WTC11 (cell line): ENCODE measurements around the gene ACOXL. TPM values are rescaled to one million over a fixed set of nuclear protein-coding genes. Genes with fewer than 3 reads are reported as not detected.

Experiments
- ATAC-seq: fragments of 200-7000 bp; cut with Tn5 transposase; 2 replicates; pipeline ENCODE4 v1.10.0; 2021; ENCODE audit warnings: mild to moderate bottlenecking, moderate library complexity
- CTCF ChIA-PET: fragments of 300-600 bp; sonication (Branson Sonifier 250); formaldehyde crosslinking; loops from one replicate; lab custom pipeline; 2021; ENCODE audit warnings: antibody characterized with exemption; lab: Charles Lee
- POLR2A ChIA-PET: fragments of 350-600 bp; sonication (Branson Sonifier 250); formaldehyde crosslinking; loops from one replicate; lab custom pipeline; 2021; ENCODE audit warnings: antibody characterized with exemption; lab: Charles Lee
- DNase-seq: peaks from one replicate; pipeline ENCODE4 v3.0.0; 2021; ENCODE audit warnings: low spot score
- H3K27ac Mint-ChIP-seq: 2 replicates; pipeline ENCODE4 v1.8.0; 2021; ENCODE audit warnings: mixed read lengths
- H3K27me3 Mint-ChIP-seq: 2 replicates; pipeline ENCODE4 v1.8.0; 2021; ENCODE audit warnings: low read depth, mild to moderate bottlenecking, moderate library complexity, mixed read lengths
- H3K36me3 Mint-ChIP-seq: 2 replicates; pipeline ENCODE4 v1.8.0; 2021; ENCODE audit warnings: mixed read lengths
- H3K4me1 Mint-ChIP-seq: 2 replicates; pipeline ENCODE4 v1.8.0; 2022; ENCODE audit warnings: mixed read lengths
- H3K4me3 Mint-ChIP-seq: 2 replicates; pipeline ENCODE4 v1.8.0; 2021; ENCODE audit warnings: mild to moderate bottlenecking, moderate library complexity, mixed read lengths
- H3K9me3 Mint-ChIP-seq: 2 replicates; pipeline ENCODE4 v1.8.0; 2021; ENCODE audit warnings: mixed read lengths
- ATF2 ChIP-seq: sonication (generic); formaldehyde crosslinking; IDR thresholded peaks from 2 replicates; pipeline ENCODE4 v1.8.1; 2022; ENCODE audit warnings: low read depth, missing genetic modification reagents, borderline replicate concordance
- ATF3 ChIP-seq: sonication (generic); formaldehyde crosslinking; conservative IDR thresholded peaks from 2 replicates; pipeline ENCODE4 v1.8.1; 2022; ENCODE audit warnings: mild to moderate bottlenecking, missing genetic modification reagents
- CBFB ChIP-seq: sonication (generic); formaldehyde crosslinking; IDR thresholded peaks from 2 replicates; pipeline ENCODE4 v1.8.1; 2022; ENCODE audit warnings: mild to moderate bottlenecking, low read depth, missing genetic modification reagents
- FOXJ3 ChIP-seq: sonication (generic); formaldehyde crosslinking; IDR thresholded peaks from 2 replicates; pipeline ENCODE4 v1.9.0; 2021; ENCODE audit warnings: missing genetic modification reagents, mild to moderate bottlenecking, borderline replicate concordance
- FOXK1 ChIP-seq: sonication (generic); formaldehyde crosslinking; IDR thresholded peaks from 2 replicates; pipeline ENCODE4 v1.8.0; 2022; ENCODE audit warnings: mild to moderate bottlenecking, moderate library complexity, missing genetic modification reagents
- GRHL2 ChIP-seq: fragments of 250-450 bp; sonication (Bioruptor Pico); IDR thresholded peaks from 2 replicates; pipeline ENCODE4 v1.8.0; 2022; ENCODE audit warnings: mild to moderate bottlenecking, moderate library complexity; ENCODE audit not compliant: insufficient replicate concordance, severe bottlenecking
- JUN ChIP-seq: sonication (generic); formaldehyde crosslinking; IDR thresholded peaks from 2 replicates; pipeline ENCODE4 v1.8.0; 2023; ENCODE audit warnings: mild to moderate bottlenecking, missing genetic modification reagents
- NFE2L1 ChIP-seq: sonication (generic); formaldehyde crosslinking; IDR thresholded peaks from 2 replicates; pipeline ENCODE4 v1.8.1; 2023; ENCODE audit warnings: missing genetic modification reagents
- NR2C2 ChIP-seq: sonication (generic); formaldehyde crosslinking; IDR thresholded peaks from 2 replicates; pipeline ENCODE4 v1.8.0; 2022; ENCODE audit warnings: mild to moderate bottlenecking, missing genetic modification reagents
- NR3C1 ChIP-seq: sonication (generic); formaldehyde crosslinking; conservative IDR thresholded peaks from 2 replicates; pipeline ENCODE4 v1.8.1; 2023; ENCODE audit warnings: low read depth, mild to moderate bottlenecking, missing genetic modification reagents
- OVOL2 ChIP-seq: fragments of 250-450 bp; sonication (Bioruptor Pico); IDR thresholded peaks from 2 replicates; pipeline ENCODE4 v1.9.0; 2021; ENCODE audit warnings: mild to moderate bottlenecking, borderline replicate concordance
- PREB ChIP-seq: sonication (generic); formaldehyde crosslinking; IDR thresholded peaks from 2 replicates; pipeline ENCODE4 v1.8.1; 2022; ENCODE audit warnings: mild to moderate bottlenecking, missing genetic modification reagents, moderate library complexity, borderline replicate concordance
- PRRX2 ChIP-seq: fragments of 250-450 bp; sonication (Bioruptor Pico); IDR thresholded peaks from 2 replicates; pipeline ENCODE4 v1.8.0; 2021; ENCODE audit warnings: mild to moderate bottlenecking
- SMAD3 ChIP-seq: sonication (generic); formaldehyde crosslinking; IDR thresholded peaks from 2 replicates; pipeline ENCODE4 v1.8.0; 2022; ENCODE audit warnings: missing genetic modification reagents, mild to moderate bottlenecking, borderline replicate concordance
- SOX15 ChIP-seq: fragments of 250-450 bp; sonication (Bioruptor Pico); IDR thresholded peaks from 2 replicates; pipeline ENCODE4 v1.9.0; 2021; ENCODE audit warnings: mild to moderate bottlenecking
- SP1 ChIP-seq: sonication (generic); formaldehyde crosslinking; conservative IDR thresholded peaks from 2 replicates; pipeline ENCODE4 v1.8.1; 2022; ENCODE audit warnings: missing genetic modification reagents
- TP53 ChIP-seq: sonication (generic); formaldehyde crosslinking; IDR thresholded peaks from 2 replicates; pipeline ENCODE4 v1.8.1; 2023; ENCODE audit warnings: mild to moderate bottlenecking, missing genetic modification reagents
- ZNF219 ChIP-seq: sonication (generic); formaldehyde crosslinking; IDR thresholded peaks from 2 replicates; pipeline ENCODE4 v1.8.0; 2023; ENCODE audit warnings: missing genetic modification reagents, mild to moderate bottlenecking, borderline replicate concordance
- ZNF671 ChIP-seq: fragments of 250-450 bp; sonication (Bioruptor Pico); IDR thresholded peaks from 2 replicates; pipeline ENCODE4 v1.8.0; 2021; ENCODE audit warnings: mild to moderate bottlenecking
- total RNA-seq: library from RNA; stranded (reverse); gene quantifications from 3 replicates; pipeline ENCODE4 v1.2.3, GENCODE V29; 2021
- TF ChIP-seq, protein P1 (sequence below): sonication (generic); formaldehyde crosslinking; IDR thresholded peaks from 2 replicates; pipeline ENCODE4 v1.8.1; 2023; ENCODE audit warnings: mild to moderate bottlenecking, missing genetic modification reagents, borderline replicate concordance
- TF ChIP-seq, protein P2 (sequence below): sonication (generic); formaldehyde crosslinking; IDR thresholded peaks from 2 replicates; pipeline ENCODE4 v1.8.1; 2023; ENCODE audit warnings: mild to moderate bottlenecking, missing genetic modification reagents
- TF ChIP-seq, protein P3 (sequence below): fragments of 250-450 bp; sonication (Bioruptor Pico); IDR thresholded peaks from 2 replicates; pipeline ENCODE4 v1.8.0; 2021; ENCODE audit warnings: mild to moderate bottlenecking
- TF ChIP-seq, protein P4 (sequence below): fragments of 200-600 bp; IDR thresholded peaks from 2 replicates; pipeline ENCODE4 v1.8.0; 2022; ENCODE audit warnings: antibody characterized with exemption
- TF ChIP-seq, protein P5 (sequence below): sonication (generic); formaldehyde crosslinking; IDR thresholded peaks from 2 replicates; pipeline ENCODE4 v1.8.1; 2023; ENCODE audit warnings: mild to moderate bottlenecking, missing genetic modification reagents, moderate library complexity

Gene ACOXL
- total RNA-seq, 1 experiment from 2014 or later, result 14.9 TPM

DNA sequence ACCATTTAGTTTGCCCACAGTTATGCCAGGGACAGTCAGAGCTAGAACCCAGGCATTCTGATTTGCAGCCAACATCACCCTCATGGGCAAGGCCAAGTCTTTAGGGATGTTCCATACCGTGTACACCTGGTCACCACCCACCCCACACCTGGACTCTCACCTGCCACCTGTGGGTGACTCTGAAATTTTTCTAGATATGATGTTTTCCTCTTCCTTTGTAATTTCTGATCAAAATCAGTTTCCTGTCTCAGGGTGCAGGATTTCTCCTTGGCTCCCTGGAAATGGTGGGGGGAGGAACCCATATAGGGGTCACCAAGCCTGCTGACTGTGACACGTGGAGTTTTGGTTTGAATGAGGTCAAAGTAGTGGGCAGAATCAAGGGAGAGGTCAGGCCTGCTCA lies 138.2 kb downstream of the ACOXL start (continued):
- TF ChIP-seq, protein P1, sequence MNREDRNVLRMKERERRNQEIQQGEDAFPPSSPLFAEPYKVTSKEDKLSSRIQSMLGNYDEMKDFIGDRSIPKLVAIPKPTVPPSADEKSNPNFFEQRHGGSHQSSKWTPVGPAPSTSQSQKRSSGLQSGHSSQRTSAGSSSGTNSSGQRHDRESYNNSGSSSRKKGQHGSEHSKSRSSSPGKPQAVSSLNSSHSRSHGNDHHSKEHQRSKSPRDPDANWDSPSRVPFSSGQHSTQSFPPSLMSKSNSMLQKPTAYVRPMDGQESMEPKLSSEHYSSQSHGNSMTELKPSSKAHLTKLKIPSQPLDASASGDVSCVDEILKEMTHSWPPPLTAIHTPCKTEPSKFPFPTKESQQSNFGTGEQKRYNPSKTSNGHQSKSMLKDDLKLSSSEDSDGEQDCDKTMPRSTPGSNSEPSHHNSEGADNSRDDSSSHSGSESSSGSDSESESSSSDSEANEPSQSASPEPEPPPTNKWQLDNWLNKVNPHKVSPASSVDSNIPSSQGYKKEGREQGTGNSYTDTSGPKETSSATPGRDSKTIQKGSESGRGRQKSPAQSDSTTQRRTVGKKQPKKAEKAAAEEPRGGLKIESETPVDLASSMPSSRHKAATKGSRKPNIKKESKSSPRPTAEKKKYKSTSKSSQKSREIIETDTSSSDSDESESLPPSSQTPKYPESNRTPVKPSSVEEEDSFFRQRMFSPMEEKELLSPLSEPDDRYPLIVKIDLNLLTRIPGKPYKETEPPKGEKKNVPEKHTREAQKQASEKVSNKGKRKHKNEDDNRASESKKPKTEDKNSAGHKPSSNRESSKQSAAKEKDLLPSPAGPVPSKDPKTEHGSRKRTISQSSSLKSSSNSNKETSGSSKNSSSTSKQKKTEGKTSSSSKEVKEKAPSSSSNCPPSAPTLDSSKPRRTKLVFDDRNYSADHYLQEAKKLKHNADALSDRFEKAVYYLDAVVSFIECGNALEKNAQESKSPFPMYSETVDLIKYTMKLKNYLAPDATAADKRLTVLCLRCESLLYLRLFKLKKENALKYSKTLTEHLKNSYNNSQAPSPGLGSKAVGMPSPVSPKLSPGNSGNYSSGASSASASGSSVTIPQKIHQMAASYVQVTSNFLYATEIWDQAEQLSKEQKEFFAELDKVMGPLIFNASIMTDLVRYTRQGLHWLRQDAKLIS (CRISPR knock-in tag), result no peak
- TF ChIP-seq OVOL2 (CRISPR knock-in tag), result no peak
- TF ChIP-seq GRHL2 (CRISPR knock-in tag), result no peak
- TF ChIP-seq SOX15 (CRISPR knock-in tag), result no peak
- TF ChIP-seq, protein P2, sequence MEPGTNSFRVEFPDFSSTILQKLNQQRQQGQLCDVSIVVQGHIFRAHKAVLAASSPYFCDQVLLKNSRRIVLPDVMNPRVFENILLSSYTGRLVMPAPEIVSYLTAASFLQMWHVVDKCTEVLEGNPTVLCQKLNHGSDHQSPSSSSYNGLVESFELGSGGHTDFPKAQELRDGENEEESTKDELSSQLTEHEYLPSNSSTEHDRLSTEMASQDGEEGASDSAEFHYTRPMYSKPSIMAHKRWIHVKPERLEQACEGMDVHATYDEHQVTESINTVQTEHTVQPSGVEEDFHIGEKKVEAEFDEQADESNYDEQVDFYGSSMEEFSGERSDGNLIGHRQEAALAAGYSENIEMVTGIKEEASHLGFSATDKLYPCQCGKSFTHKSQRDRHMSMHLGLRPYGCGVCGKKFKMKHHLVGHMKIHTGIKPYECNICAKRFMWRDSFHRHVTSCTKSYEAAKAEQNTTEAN (CRISPR knock-in tag), result no peak
- TF ChIP-seq, protein P3, sequence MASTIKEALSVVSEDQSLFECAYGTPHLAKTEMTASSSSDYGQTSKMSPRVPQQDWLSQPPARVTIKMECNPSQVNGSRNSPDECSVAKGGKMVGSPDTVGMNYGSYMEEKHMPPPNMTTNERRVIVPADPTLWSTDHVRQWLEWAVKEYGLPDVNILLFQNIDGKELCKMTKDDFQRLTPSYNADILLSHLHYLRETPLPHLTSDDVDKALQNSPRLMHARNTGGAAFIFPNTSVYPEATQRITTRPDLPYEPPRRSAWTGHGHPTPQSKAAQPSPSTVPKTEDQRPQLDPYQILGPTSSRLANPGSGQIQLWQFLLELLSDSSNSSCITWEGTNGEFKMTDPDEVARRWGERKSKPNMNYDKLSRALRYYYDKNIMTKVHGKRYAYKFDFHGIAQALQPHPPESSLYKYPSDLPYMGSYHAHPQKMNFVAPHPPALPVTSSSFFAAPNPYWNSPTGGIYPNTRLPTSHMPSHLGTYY (CRISPR knock-in tag), result no peak

GRCh38 chr2:110871637-110872036 lies 139.3 kb downstream of the ACOXL start:
- H3K4me3 Mint-ChIP-seq, result no peak overlapping the region
- no peaks in the 10 kb centered on the region for H3K27me3 Mint-ChIP-seq
- no peaks in the 10 kb centered on the region for H3K9me3 Mint-ChIP-seq
- ChIA-PET POLR2A (no interaction called here), CTCF (no interaction called here)
- H3K4me1 Mint-ChIP-seq, result peaks cover 35% of the 10 kb centered on the region
- DNase-seq (no peak), ATAC-seq (no peak)
- no peaks in the 10 kb centered on the region for H3K36me3 Mint-ChIP-seq
- H3K27ac Mint-ChIP-seq, result no peak overlapping the region
- TF ChIP-seq, protein P4, sequence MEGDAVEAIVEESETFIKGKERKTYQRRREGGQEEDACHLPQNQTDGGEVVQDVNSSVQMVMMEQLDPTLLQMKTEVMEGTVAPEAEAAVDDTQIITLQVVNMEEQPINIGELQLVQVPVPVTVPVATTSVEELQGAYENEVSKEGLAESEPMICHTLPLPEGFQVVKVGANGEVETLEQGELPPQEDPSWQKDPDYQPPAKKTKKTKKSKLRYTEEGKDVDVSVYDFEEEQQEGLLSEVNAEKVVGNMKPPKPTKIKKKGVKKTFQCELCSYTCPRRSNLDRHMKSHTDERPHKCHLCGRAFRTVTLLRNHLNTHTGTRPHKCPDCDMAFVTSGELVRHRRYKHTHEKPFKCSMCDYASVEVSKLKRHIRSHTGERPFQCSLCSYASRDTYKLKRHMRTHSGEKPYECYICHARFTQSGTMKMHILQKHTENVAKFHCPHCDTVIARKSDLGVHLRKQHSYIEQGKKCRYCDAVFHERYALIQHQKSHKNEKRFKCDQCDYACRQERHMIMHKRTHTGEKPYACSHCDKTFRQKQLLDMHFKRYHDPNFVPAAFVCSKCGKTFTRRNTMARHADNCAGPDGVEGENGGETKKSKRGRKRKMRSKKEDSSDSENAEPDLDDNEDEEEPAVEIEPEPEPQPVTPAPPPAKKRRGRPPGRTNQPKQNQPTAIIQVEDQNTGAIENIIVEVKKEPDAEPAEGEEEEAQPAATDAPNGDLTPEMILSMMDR, result no peak
- TF ChIP-seq SP1 (CRISPR knock-in tag) (no peak), ZNF671 (CRISPR knock-in tag) (no peak), ATF3 (CRISPR knock-in tag) (no peak), CBFB (CRISPR knock-in tag) (no peak), SMAD3 (CRISPR knock-in tag) (no peak), NFE2L1 (CRISPR knock-in tag) (no peak), NR3C1 (CRISPR knock-in tag) (no peak), JUN (no peak), PRRX2 (no peak), FOXK1 (CRISPR knock-in tag) (no peak), PREB (CRISPR knock-in tag) (no peak), TP53 (CRISPR knock-in tag) (no peak), FOXJ3 (no peak), NR2C2 (CRISPR knock-in tag) (no peak), ATF2 (CRISPR knock-in tag) (no peak), ZNF219 (CRISPR knock-in tag) (no peak)
- TF ChIP-seq, protein P5, sequence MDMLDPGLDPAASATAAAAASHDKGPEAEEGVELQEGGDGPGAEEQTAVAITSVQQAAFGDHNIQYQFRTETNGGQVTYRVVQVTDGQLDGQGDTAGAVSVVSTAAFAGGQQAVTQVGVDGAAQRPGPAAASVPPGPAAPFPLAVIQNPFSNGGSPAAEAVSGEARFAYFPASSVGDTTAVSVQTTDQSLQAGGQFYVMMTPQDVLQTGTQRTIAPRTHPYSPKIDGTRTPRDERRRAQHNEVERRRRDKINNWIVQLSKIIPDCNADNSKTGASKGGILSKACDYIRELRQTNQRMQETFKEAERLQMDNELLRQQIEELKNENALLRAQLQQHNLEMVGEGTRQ (CRISPR knock-in tag), result no peak
